ENCODE measurements around the gene ADCY4.

DNA sequence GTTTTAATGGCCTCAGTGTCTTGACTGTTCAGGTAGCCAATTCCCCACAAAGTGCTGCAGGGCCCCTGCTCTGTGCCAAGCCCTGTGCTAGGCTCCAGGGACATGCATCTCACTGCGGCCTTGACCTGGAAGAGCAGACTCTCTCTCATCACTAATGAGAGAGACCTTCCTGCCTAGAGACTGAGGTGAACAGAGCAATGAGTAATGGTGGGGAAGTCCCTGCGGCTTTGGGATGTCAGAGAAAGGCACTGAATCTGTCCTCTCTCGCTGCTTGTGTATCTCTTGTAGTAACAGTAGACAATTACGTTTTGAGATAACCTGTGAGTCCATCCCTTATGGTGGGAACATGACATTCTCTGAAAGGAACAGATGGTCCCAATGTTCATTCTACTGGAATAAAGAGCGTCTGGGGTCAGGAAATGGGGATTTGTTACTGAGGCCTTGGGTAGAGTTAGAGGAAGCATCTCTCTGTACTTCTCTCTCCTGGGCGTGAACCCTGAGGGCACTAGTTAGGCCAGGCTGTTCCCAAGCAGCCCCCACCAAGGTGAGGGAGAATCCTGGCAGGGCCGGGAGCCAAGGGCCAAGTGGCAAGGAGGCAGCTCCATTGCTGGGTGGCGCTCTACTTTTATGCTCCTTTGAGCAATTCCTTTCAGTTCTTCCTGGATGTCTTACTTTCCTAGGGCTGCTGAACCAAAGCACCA lies 46.6 kb upstream of the ADCY4 start:
- no peak for TF ChIP-seq ZNF274 (IDR thresholded peaks at IDR 0.05; ENCODE audit: low read depth, low read length)
- no peak for TF ChIP-seq YY1 (IDR thresholded peaks at IDR 0.05; ENCODE audit: insufficient read depth, insufficient read length)

Measured in NT2/D1 (cell line).